ENCODE measurements around the gene SAMD4A.
"Not testable (repeated sequence)": the region's sequence is repeated elsewhere in the genome, so short reads cannot be mapped to it uniquely, and the experiment has no call there.

SAMD4A gene

GRCh38 chr14:54597795-54598443 is 31.0 kb downstream of the SAMD4A start:
- DNase-seq (ENCODE audit: low read depth), result no peak

- DNase-seq (ENCODE audit: low read depth), result no peak
Measured at GRCh38 chr14:54599966-54600716, 33.2 kb downstream of the SAMD4A start.

- no peak for DNase-seq (ENCODE audit: low read depth)
Measured at GRCh38 chr14:54600717-54601109, 33.8 kb downstream of the SAMD4A start.

GRCh38 chr14:54603362-54603761 is 36.4 kb downstream of the SAMD4A start:
- no peak for DNase-seq (ENCODE audit: low read depth)

GRCh38 chr14:54606178-54606577 is 39.2 kb downstream of the SAMD4A start:
- no peak for DNase-seq (ENCODE audit: low read depth)

- DNase-seq (ENCODE audit: low read depth), result peak; percentile 84
Measured at GRCh38 chr14:54606631-54607133, 39.8 kb downstream of the SAMD4A start.

GRCh38 chr14:54609576-54609975 is 42.6 kb downstream of the SAMD4A start:
- DNase-seq (ENCODE audit: low read depth), result no peak

- DNase-seq (ENCODE audit: low read depth), result no peak
Measured at GRCh38 chr14:54610051-54610977, 43.4 kb downstream of the SAMD4A start.

- DNase-seq (ENCODE audit: low read depth), result no peak
Measured at GRCh38 chr14:54614296-54614695, 47.4 kb downstream of the SAMD4A start.

GRCh38 chr14:54617467-54617866 is 50.5 kb downstream of the SAMD4A start:
- no peak for DNase-seq (ENCODE audit: low read depth)

- no peak for DNase-seq (ENCODE audit: low read depth)
Measured at GRCh38 chr14:54621686-54622085, 54.8 kb downstream of the SAMD4A start.

- DNase-seq (ENCODE audit: low read depth), result no peak
Measured at GRCh38 chr14:54622192-54622958, 55.4 kb downstream of the SAMD4A start.

- DNase-seq (ENCODE audit: low read depth), result no peak
Measured at GRCh38 chr14:54623279-54624004, 56.5 kb downstream of the SAMD4A start.

- not testable (repeated sequence) for DNase-seq (ENCODE audit: low read depth)
Measured at GRCh38 chr14:54624005-54624358, 57.1 kb downstream of the SAMD4A start.

GRCh38 chr14:54625112-54625511 is 58.2 kb downstream of the SAMD4A start:
- DNase-seq (ENCODE audit: low read depth), result no peak

GRCh38 chr14:54627219-54627539 is 60.3 kb downstream of the SAMD4A start:
- no peak for DNase-seq (ENCODE audit: low read depth)

- peak; percentile 81 for DNase-seq (ENCODE audit: low read depth)
Measured at GRCh38 chr14:54627540-54628363, 60.8 kb downstream of the SAMD4A start.

GRCh38 chr14:54629183-54629582 is 62.3 kb downstream of the SAMD4A start:
- no peak for DNase-seq (ENCODE audit: low read depth)

- no peak for DNase-seq (ENCODE audit: low read depth)
Measured at GRCh38 chr14:54629635-54630360, 62.9 kb downstream of the SAMD4A start.

- DNase-seq (ENCODE audit: low read depth), result no peak
Measured at GRCh38 chr14:54631016-54631415, 64.1 kb downstream of the SAMD4A start.
